Smooth muscle cell (in vitro differentiated cells): ENCODE measurements around the gene SYNPR. TPM values are rescaled to one million over a fixed set of nuclear protein-coding genes. Genes with fewer than 3 reads are reported as not detected.
"Not testable (repeated sequence)": the region's sequence is repeated elsewhere in the genome, so short reads cannot be mapped to it uniquely, and the experiment has no call there.

Experiments used
- DNase-seq: peaks from one replicate; lab custom pipeline; 2025; ENCODE audit not compliant: unreplicated experiment; lab: John Stamatoyannopoulos, UW
- H2AFZ ChIP-seq: fragments of 200-600 bp; sonication (generic); 2 replicates; pipeline ENCODE4 v1.6.0; 2016; ENCODE audit warnings: antibody characterized with exemption, low read depth, mild to moderate bottlenecking
- H3F3A ChIP-seq: fragments of 200-600 bp; sonication (generic); 2 replicates; pipeline ENCODE4 v1.6.0; 2017; ENCODE audit warnings: antibody characterized with exemption, low read depth
- H3K27ac ChIP-seq: fragments of 200-600 bp; sonication (generic); 2 replicates; pipeline ENCODE4 v1.5.1; 2016; ENCODE audit warnings: low read depth, mild to moderate bottlenecking
- H3K27me3 ChIP-seq: fragments of 200-600 bp; sonication (generic); 2 replicates; pipeline ENCODE4 v1.6.1; 2016; ENCODE audit warnings: low read depth, mild to moderate bottlenecking
- H3K36me3 ChIP-seq: fragments of 200-600 bp; sonication (generic); 2 replicates; pipeline ENCODE4 v1.5.1; 2016; ENCODE audit warnings: low read depth
- H3K4me1 ChIP-seq: fragments of 200-600 bp; sonication (generic); 2 replicates; pipeline ENCODE4 v1.5.1; 2016; ENCODE audit warnings: low read depth
- H3K4me2 ChIP-seq: fragments of 200-600 bp; sonication (generic); 2 replicates; pipeline ENCODE4 v1.6.0; 2016; ENCODE audit warnings: mild to moderate bottlenecking
- H3K4me3 ChIP-seq: fragments of 200-600 bp; sonication (generic); 2 replicates; pipeline ENCODE4 v1.5.1; 2016; ENCODE audit warnings: mild to moderate bottlenecking
- H3K79me2 ChIP-seq: fragments of 200-600 bp; sonication (generic); 2 replicates; pipeline ENCODE4 v1.6.0; 2016; ENCODE audit warnings: low read depth, mild to moderate bottlenecking
- H3K9ac ChIP-seq: fragments of 200-600 bp; sonication (generic); 2 replicates; pipeline ENCODE4 v1.6.0; 2016; ENCODE audit warnings: low read depth
- H3K9me3 ChIP-seq: fragments of 200-600 bp; sonication (generic); replicated peaks from 2 replicates; pipeline ENCODE4 v1.5.1; 2016; ENCODE audit warnings: low read depth
- H4K20me1 ChIP-seq: fragments of 200-600 bp; sonication (generic); 2 replicates; pipeline ENCODE4 v1.6.0; 2016; ENCODE audit warnings: low read depth
- CTCF ChIP-seq: fragments of 200-600 bp; sonication (generic); IDR thresholded peaks from 2 replicates; pipeline ENCODE4 v1.5.1; 2017; ENCODE audit warnings: borderline replicate concordance, mild to moderate bottlenecking, antibody characterized with exemption; ENCODE audit not compliant: insufficient read depth, poor library complexity, severe bottlenecking
- WGBS: methylation state at CpG from one replicate; pipeline ENCODE4 v1.1.7; 2016; ENCODE audit warnings: low lambda C conversion rate; 5-methylcytosine and 5-hydroxymethylcytosine counted together
- polyA plus RNA-seq: library from polyadenylated mRNA; unstranded; fragments of >200 nt; fragmentation: Nextera tagmentation; extraction: Ambion mirVana; gene quantifications from 2 replicates; pipeline ENCODE4 v1.2.1, GENCODE V29; 2016
- total RNA-seq: library from RNA; depleted of rRNA; stranded (reverse); fragments of >200 nt; gene quantifications from 2 replicates; pipeline ENCODE4 v1.2.3, GENCODE V29; 2014

The SYNPR gene
- total and polyA plus RNA-seq, 2 experiments from 2014 or later: not detected

- no peak for DNase-seq
Measured at GRCh38 chr3:63639806-63640205, 361.7 kb downstream of the SYNPR start.

GRCh38 chr3:63642488-63642887, 364.4 kb downstream of the SYNPR start:
- no peaks in the 10 kb centered on the region for H3K36me3 ChIP-seq
- no peaks in the 10 kb centered on the region for H4K20me1 ChIP-seq
- no peak overlapping the region for H3K4me2 ChIP-seq
- H3K9me3 ChIP-seq: no peaks in the 10 kb centered on the region
- no peak overlapping the region for H3K27ac ChIP-seq
- no peak overlapping the region for H2AFZ ChIP-seq
- no peak overlapping the region for H3K4me3 ChIP-seq
- H3K4me1 ChIP-seq: no peaks in the 10 kb centered on the region
- no peak for TF ChIP-seq CTCF
- no peak overlapping the region for H3K9ac ChIP-seq
- H3K27me3 ChIP-seq: peaks cover 9% of the 10 kb centered on the region
- H3K79me2 ChIP-seq: no peaks in the 10 kb centered on the region
- no peaks in the 10 kb centered on the region for H3F3A ChIP-seq
- WGBS: 30% methylated on average over 1 of the region's 1 CpG
- no peak for DNase-seq

More at GRCh38 chr3:63639806-63640205, 361.7 kb downstream of the SYNPR start:
- H3K4me2 ChIP-seq: no peak overlapping the region
- no peak for TF ChIP-seq CTCF
- H3K9me3 ChIP-seq: no peaks in the 10 kb centered on the region
- no peaks in the 10 kb centered on the region for H4K20me1 ChIP-seq
- H3K79me2 ChIP-seq: no peaks in the 10 kb centered on the region
- H3K9ac ChIP-seq: no peak overlapping the region
- H2AFZ ChIP-seq: no peak overlapping the region
- no peaks in the 10 kb centered on the region for H3K4me1 ChIP-seq
- 93% methylated on average over 2 of the region's 2 CpGs for WGBS
- H3K4me3 ChIP-seq: no peak overlapping the region
- no peaks in the 10 kb centered on the region for H3F3A ChIP-seq
- H3K27ac ChIP-seq: no peak overlapping the region
- H3K36me3 ChIP-seq: no peaks in the 10 kb centered on the region
- H3K27me3 ChIP-seq: peaks cover 7% of the 10 kb centered on the region

- H3K27ac ChIP-seq: no peak overlapping the region
- no peak overlapping the region for H2AFZ ChIP-seq
- no peaks in the 10 kb centered on the region for H3F3A ChIP-seq
- no peaks in the 10 kb centered on the region for H4K20me1 ChIP-seq
- no peaks in the 10 kb centered on the region for H3K4me1 ChIP-seq
- WGBS: 68% methylated on average over 5 of the region's 5 CpGs
- no peaks in the 10 kb centered on the region for H3K79me2 ChIP-seq
- no peak for TF ChIP-seq CTCF
- H3K9me3 ChIP-seq: no peaks in the 10 kb centered on the region
- no peak overlapping the region for H3K4me3 ChIP-seq
- H3K4me2 ChIP-seq: no peak overlapping the region
- no peak overlapping the region for H3K9ac ChIP-seq
- H3K36me3 ChIP-seq: no peaks in the 10 kb centered on the region
- DNase-seq: no peak
- H3K27me3 ChIP-seq: peaks cover 9% of the 10 kb centered on the region
Measured at GRCh38 chr3:63644212-63644797, 366.2 kb downstream of the SYNPR start.

- H3K27ac ChIP-seq, H3K79me2 ChIP-seq, H3K36me3 ChIP-seq, H3F3A ChIP-seq, H3K9ac ChIP-seq, H3K9me3 ChIP-seq, H3K27me3 ChIP-seq, DNase-seq, H3K4me1 ChIP-seq, H4K20me1 ChIP-seq: not testable (repeated sequence)
- WGBS: 17% methylated on average over 25 of the region's 25 CpGs
- peak overlapping the region; percentile 41 for H3K4me3 ChIP-seq
- peak overlapping the region; percentile 49 for H2AFZ ChIP-seq
- peak overlapping the region; percentile 77 for H3K4me2 ChIP-seq
Measured at GRCh38 chr3:63644928-63645781, 367.0 kb downstream of the SYNPR start.
